ENCODE measurements around the gene ARFGAP2.

Gene ARFGAP2

DNA sequence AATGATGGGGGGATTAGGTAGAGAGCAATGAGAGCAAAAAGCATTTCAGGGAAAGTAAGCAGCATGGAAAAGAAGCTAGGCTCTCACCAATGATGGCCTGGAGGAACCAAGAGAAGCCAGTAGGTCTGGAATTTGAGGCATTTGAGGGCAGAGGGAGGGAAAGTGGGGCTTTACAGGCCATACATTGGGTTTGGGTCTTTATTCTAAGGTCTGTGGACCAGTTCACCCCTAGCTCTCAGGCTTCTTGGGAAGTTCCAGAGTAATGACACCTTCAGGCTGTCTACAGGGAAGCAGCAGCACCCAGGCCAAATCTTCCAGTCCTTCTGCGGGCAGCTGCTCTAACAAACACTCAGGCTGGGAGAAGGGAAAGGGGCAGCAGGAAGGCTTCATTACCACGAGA, 29.4 kb downstream of the ARFGAP2 start:
- no peak overlapping the region for H3K27ac ChIP-seq (ENCODE audit: low read length)
- no peak for TF ChIP-seq EZH2phosphoT487 (IDR thresholded peaks at IDR 0.05; ENCODE audit: low read length)
- TF ChIP-seq EZH2 (optimal IDR thresholded peaks at IDR 0.05; ENCODE audit: low read depth, low read length) = no peak
- no peak for TF ChIP-seq CTCF (IDR thresholded peaks at IDR 0.05; ENCODE audit: low read length)
- no peak overlapping the region for H3K4me2 ChIP-seq (ENCODE audit: low read depth, low read length)
- no peak for DNase-seq
- no peak overlapping the region for H3K9ac ChIP-seq (ENCODE audit: low read length)
- no peaks in the 10 kb centered on the region for H4K20me1 ChIP-seq (ENCODE audit: insufficient read depth, low read length)
- H3K9me2 ChIP-seq (replicated peaks; ENCODE audit: insufficient read depth, low read length) = no peaks in the 10 kb centered on the region
- no peaks in the 10 kb centered on the region for H3K36me3 ChIP-seq (replicated peaks; ENCODE audit: insufficient read depth, low read length)
- H3K4me3 ChIP-seq (ENCODE audit: low read length) = no peak overlapping the region
- no peaks in the 10 kb centered on the region for H3K4me1 ChIP-seq (ENCODE audit: low read length)
- H3K9me3 ChIP-seq (replicated peaks; ENCODE audit: insufficient read depth, low read length) = no peaks in the 10 kb centered on the region
- no peaks in the 10 kb centered on the region for H3K27me3 ChIP-seq (replicated peaks; ENCODE audit: insufficient read depth, low read length)
- H3K79me2 ChIP-seq (ENCODE audit: low read length) = no peaks in the 10 kb centered on the region
- H2AFZ ChIP-seq (ENCODE audit: low read length) = no peak overlapping the region
- H3F3A ChIP-seq (ENCODE audit: insufficient read depth, low read length) = no peaks in the 10 kb centered on the region

- H3K4me2 ChIP-seq (ENCODE audit: low read depth, low read length) = no peak overlapping the region
- H3K79me2 ChIP-seq (ENCODE audit: low read length) = no peaks in the 10 kb centered on the region
- H3K9me3 ChIP-seq (replicated peaks; ENCODE audit: insufficient read depth, low read length) = no peaks in the 10 kb centered on the region
- H3K4me3 ChIP-seq (ENCODE audit: low read length) = no peak overlapping the region
- H4K20me1 ChIP-seq (ENCODE audit: insufficient read depth, low read length) = no peaks in the 10 kb centered on the region
- H3K36me3 ChIP-seq (replicated peaks; ENCODE audit: insufficient read depth, low read length) = no peaks in the 10 kb centered on the region
- H2AFZ ChIP-seq (ENCODE audit: low read length) = no peak overlapping the region
- no peaks in the 10 kb centered on the region for H3K9me2 ChIP-seq (replicated peaks; ENCODE audit: insufficient read depth, low read length)
- TF ChIP-seq EZH2phosphoT487 (IDR thresholded peaks at IDR 0.05; ENCODE audit: low read length) (no peak), CTCF (IDR thresholded peaks at IDR 0.05; ENCODE audit: low read length) (no peak)
- no peak overlapping the region for H3K9ac ChIP-seq (ENCODE audit: low read length)
- no peak for DNase-seq
- no peaks in the 10 kb centered on the region for H3F3A ChIP-seq (ENCODE audit: insufficient read depth, low read length)
- H3K4me1 ChIP-seq (ENCODE audit: low read length) = no peaks in the 10 kb centered on the region
- no peaks in the 10 kb centered on the region for H3K27me3 ChIP-seq (replicated peaks; ENCODE audit: insufficient read depth, low read length)
- H3K27ac ChIP-seq (ENCODE audit: low read length) = no peak overlapping the region
These were observed 32.1 kb downstream of the ARFGAP2 start for GRCh38 chr11:47144541-47144940.

GRCh38 chr11:47143322-47143721, 33.4 kb downstream of the ARFGAP2 start:
- H3F3A ChIP-seq (ENCODE audit: insufficient read depth, low read length) = no peaks in the 10 kb centered on the region
- H3K27ac ChIP-seq (ENCODE audit: low read length) = no peak overlapping the region
- H4K20me1 ChIP-seq (ENCODE audit: insufficient read depth, low read length) = no peaks in the 10 kb centered on the region
- no peak for DNase-seq
- no peaks in the 10 kb centered on the region for H3K4me1 ChIP-seq (ENCODE audit: low read length)
- no peaks in the 10 kb centered on the region for H3K79me2 ChIP-seq (ENCODE audit: low read length)
- no peak overlapping the region for H3K4me3 ChIP-seq (ENCODE audit: low read length)
- no peak overlapping the region for H2AFZ ChIP-seq (ENCODE audit: low read length)
- no peaks in the 10 kb centered on the region for H3K27me3 ChIP-seq (replicated peaks; ENCODE audit: insufficient read depth, low read length)
- no peaks in the 10 kb centered on the region for H3K9me2 ChIP-seq (replicated peaks; ENCODE audit: insufficient read depth, low read length)
- no peak overlapping the region for H3K4me2 ChIP-seq (ENCODE audit: low read depth, low read length)
- H3K36me3 ChIP-seq (replicated peaks; ENCODE audit: insufficient read depth, low read length) = no peaks in the 10 kb centered on the region
- TF ChIP-seq CTCF (IDR thresholded peaks at IDR 0.05; ENCODE audit: low read length) (no peak), EZH2phosphoT487 (IDR thresholded peaks at IDR 0.05; ENCODE audit: low read length) (no peak), EZH2 (optimal IDR thresholded peaks at IDR 0.05; ENCODE audit: low read depth, low read length) (no peak)
- no peak overlapping the region for H3K9ac ChIP-seq (ENCODE audit: low read length)
- H3K9me3 ChIP-seq (replicated peaks; ENCODE audit: insufficient read depth, low read length) = no peaks in the 10 kb centered on the region
